RWPE1 (cell line): ENCODE results near the gene NPAS2.

Experiments used
- CTCF ChIA-PET: fragments of 350-600 bp; sonication (Branson Sonifier 250); formaldehyde crosslinking; extraction: SDS; loops from one replicate; lab custom pipeline; 2021; lab: Yijun Ruan, JAX
- POLR2A ChIA-PET: fragments of 400-600 bp; formaldehyde crosslinking; extraction: SDS; loops from one replicate; lab custom pipeline; 2020; ENCODE audit warnings: antibody characterized with exemption; ENCODE audit not compliant: low non-redundant PET; lab: Yijun Ruan, JAX
- DNase-seq: peaks from one replicate; pipeline ENCODE4 v3.0.0; 2012; ENCODE audit warnings: low spot score
- H3K27ac ChIP-seq: fragments of 450-650 bp; 2 replicates; pipeline ENCODE4 v1.5.1; 2017
- CTCF ChIP-seq: fragments of 450-650 bp; conservative IDR thresholded peaks from 2 replicates; pipeline ENCODE4 v1.5.1; 2017; ENCODE audit warnings: low read depth, mild to moderate bottlenecking

Gene NPAS2

GRCh38 chr2:100878000-100878791 lies 58.3 kb downstream of the NPAS2 start:
- ChIA-PET POLR2A (no interaction called here), CTCF (interaction anchor here (0.6 to 1.0 kb wide), 2 partner anchors 16 to 19 kb away, joined by 3 read pairs; no protein-coding TSS in a partner anchor)
- DNase-seq, result no peak
- H3K27ac ChIP-seq, result peak overlapping the region; percentile 80
- no peak for TF ChIP-seq CTCF

DNA sequence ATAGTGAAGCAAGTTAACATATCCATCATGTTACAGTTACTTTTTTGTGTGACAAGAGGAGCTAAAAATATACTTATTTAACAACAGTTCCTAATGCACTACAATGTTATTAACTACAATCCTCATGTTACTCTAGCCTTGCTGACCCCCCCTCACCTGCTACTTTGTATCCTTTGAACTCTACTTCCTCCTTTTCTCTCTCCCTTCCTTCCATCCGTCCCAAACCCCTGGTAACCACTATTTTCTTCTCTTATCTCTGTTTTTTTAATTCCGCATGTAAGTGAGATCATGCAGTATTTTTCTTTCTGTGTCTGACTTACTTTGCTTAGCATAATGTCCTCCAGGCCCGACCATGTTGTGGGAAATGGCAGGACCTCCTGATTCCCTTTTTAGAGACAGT lies 59.4 kb downstream of the NPAS2 start:
- no peak for DNase-seq
- H3K27ac ChIP-seq, result no peak overlapping the region
- ChIA-PET CTCF (interaction anchor here (1.0 kb wide), 1 partner anchor 20 kb away, joined by 3 read pairs; no protein-coding TSS in a partner anchor), POLR2A (no interaction called here)
- no peak for TF ChIP-seq CTCF

- ChIA-PET CTCF (no interaction called here), POLR2A (no interaction called here)
- no peak overlapping the region for H3K27ac ChIP-seq
- TF ChIP-seq CTCF, result no peak
- no peak for DNase-seq
These were observed 60.1 kb downstream of the NPAS2 start for GRCh38 chr2:100880036-100880435.

DNA sequence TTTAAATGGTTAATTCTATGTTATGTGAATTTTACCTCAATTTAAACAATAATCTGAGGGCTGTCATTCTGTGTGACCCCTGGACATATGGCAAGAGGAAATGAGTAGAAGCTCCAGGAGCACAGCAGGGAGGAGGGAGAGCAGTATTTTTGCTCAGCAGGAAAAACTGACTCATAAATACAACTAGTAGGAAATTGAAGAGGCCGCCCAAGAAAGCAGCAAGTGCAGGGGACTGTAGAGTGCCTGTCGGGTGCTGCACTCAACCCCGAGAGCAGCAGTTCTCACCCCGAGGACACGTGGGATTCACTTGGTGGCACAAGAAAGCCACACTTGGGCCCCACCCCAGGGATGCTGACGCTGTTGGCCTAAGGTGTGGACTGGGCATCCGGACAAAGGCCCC lies 60.8 kb downstream of the NPAS2 start:
- DNase-seq, result no peak
- CTCF ChIA-PET, result no interaction called here
- POLR2A ChIA-PET, result no interaction called here
- no peak overlapping the region for H3K27ac ChIP-seq
- no peak for TF ChIP-seq CTCF

DNA sequence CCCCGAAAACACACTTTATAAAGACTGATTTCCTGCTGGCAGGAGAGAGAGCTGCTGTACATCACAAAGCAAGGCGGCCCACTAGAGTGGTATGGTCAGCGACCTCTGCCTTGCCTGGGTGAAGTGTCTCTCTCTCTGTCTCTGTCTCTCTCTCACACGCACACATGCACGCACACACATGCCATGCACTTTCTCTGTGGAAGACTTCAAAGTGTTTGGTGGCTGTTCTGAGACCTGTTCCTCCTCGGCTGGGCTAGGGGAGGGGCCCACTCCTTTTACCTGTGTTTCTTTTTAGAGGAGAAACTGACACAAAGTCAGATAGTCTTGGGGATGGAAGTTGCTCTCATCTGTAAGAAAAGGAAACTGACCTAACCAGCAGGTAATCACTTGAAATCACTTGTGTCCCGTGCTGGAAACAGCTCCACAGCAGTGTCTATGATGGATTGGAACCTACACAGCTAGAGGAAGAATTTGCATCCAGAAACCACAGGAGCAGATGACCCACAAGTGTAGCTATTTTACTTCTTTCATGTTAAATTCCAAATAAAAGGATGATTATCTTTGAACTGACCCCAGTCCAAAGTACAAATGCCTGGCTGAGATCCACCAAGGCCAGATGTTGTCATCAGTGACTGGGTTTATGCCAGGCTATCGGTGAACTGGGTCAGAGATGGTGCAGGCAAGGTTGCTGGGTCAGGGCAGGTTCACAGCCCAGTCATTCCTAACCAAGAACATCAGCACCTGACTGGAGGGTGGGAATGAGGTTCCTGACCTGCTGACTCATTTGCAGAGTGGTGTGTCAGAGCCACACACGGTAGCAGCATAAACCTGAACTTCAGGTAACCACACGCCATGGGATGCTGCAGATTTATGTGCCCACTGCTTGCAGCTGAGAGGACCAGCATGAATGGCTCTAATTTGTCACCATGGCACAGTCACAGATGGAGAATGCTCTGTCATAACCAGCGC lies 63.0 kb downstream of the NPAS2 start:
- no peak for TF ChIP-seq CTCF
- no peak overlapping the region for H3K27ac ChIP-seq
- peak; percentile 82 for DNase-seq
- POLR2A ChIA-PET, result no interaction called here
- CTCF ChIA-PET, result interaction anchor here (0.7 kb wide), 1 partner anchor 430 kb away, joined by 3 read pairs; no protein-coding TSS in a partner anchor

GRCh38 chr2:100884145-100884621 lies 64.2 kb downstream of the NPAS2 start:
- H3K27ac ChIP-seq, result no peak overlapping the region
- no peak for TF ChIP-seq CTCF
- CTCF ChIA-PET, result interaction anchor here (0.7 kb wide), 1 partner anchor 431 kb away, joined by 3 read pairs; no protein-coding TSS in a partner anchor
- POLR2A ChIA-PET, result no interaction called here
- DNase-seq, result no peak
